OCI-LY1 (cell line): Measurements from ENCODE around the gene SLC35G2.

ENCODE experiments used
- CTCF ChIP-seq: fragments of 200-600 bp; sonication (generic), shearing (Covaris generic); IDR thresholded peaks from 2 replicates; pipeline ENCODE4 v1.5.1; 2017; ENCODE audit warnings: mild to moderate bottlenecking, antibody characterized with exemption, low read length, moderate library complexity, mixed read lengths
- EZH2 ChIP-seq: fragments of 200-600 bp; sonication (generic), shearing (Covaris generic); IDR thresholded peaks from 2 replicates; pipeline ENCODE4 v1.8.0; 2017; ENCODE audit warnings: borderline replicate concordance, mixed run types, mild to moderate bottlenecking, antibody characterized with exemption, low read length, moderate library complexity, mixed read lengths

- TF ChIP-seq CTCF (no peak), EZH2 (no peak)
Measured at GRCh38 chr3:136836511-136837156, 17.7 kb downstream of the SLC35G2 start.
